ENCODE measurements around the gene NRIP2.

DNA sequence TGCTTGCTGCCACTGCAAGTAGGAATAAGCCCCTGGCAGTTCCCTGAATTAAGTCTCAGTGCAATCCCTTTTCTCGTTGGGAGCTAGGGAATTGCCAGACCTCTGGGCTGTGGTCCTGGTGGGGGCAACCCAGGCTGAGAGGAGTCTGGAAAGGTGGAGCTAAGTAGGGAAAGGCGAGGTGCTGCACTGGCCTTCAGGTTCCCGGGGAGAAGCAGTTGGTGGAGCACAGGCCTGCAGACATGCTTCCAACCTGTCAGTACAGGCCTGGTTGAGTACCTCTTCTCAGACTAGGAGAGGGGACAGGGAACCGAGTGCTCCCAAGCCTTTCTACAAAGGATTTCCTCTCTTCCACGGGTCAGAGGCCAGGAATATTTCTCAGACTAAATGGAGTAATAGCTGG, 1.5 kb downstream of the NRIP2 start:
- TF ChIP-seq, protein P1, sequence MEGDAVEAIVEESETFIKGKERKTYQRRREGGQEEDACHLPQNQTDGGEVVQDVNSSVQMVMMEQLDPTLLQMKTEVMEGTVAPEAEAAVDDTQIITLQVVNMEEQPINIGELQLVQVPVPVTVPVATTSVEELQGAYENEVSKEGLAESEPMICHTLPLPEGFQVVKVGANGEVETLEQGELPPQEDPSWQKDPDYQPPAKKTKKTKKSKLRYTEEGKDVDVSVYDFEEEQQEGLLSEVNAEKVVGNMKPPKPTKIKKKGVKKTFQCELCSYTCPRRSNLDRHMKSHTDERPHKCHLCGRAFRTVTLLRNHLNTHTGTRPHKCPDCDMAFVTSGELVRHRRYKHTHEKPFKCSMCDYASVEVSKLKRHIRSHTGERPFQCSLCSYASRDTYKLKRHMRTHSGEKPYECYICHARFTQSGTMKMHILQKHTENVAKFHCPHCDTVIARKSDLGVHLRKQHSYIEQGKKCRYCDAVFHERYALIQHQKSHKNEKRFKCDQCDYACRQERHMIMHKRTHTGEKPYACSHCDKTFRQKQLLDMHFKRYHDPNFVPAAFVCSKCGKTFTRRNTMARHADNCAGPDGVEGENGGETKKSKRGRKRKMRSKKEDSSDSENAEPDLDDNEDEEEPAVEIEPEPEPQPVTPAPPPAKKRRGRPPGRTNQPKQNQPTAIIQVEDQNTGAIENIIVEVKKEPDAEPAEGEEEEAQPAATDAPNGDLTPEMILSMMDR (IDR thresholded peaks at IDR 0.05) = no peak
- no peak for TF ChIP-seq POLR2A (IDR thresholded peaks at IDR 0.05)
